Epithelial cell of esophagus (primary cell): Measurements from ENCODE around the gene CCDC169.
A peak's percentile ranks its signal among the peaks of the same experiment; 100 is the strongest.
"Not testable (repeated sequence)": the region's sequence is repeated elsewhere in the genome, so short reads cannot be mapped to it uniquely, and the experiment has no call there.

ENCODE experiments used
- DNase-seq: peaks from one replicate; pipeline ENCODE4 v3.0.0; 2010; ENCODE audit warnings: low read depth
- H3K4me3 ChIP-seq: 2 replicates; pipeline ENCODE4 v1.5.1; 2011; ENCODE audit warnings: mild to moderate bottlenecking, low read length, control low read depth
- CTCF ChIP-seq: IDR thresholded peaks from 2 replicates; pipeline ENCODE4 v1.5.1; 2011; ENCODE audit warnings: low read depth, mild to moderate bottlenecking, low read length, control low read depth, inconsistent platforms; ENCODE audit not compliant: insufficient read depth; ENCODE audit errors: missing control alignments

The CCDC169 gene

DNA sequence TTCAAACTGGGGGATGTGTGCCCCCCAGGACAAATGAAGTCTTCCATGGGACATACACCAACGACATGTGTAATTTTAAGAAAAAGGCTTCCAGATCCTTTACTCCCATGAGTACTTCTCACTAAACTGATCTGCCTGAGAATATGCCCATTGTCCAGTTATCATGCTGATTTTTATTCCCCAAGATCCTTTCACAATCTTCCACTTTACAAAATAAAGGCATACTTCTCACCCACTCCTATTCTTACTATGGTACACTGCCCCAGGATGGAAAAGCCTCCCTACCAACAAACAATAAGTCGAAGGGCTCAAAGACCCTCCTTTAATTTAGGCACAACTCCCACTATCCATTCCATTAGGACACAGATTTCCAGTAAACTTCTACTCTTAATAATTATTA is 45.1 kb upstream of the CCDC169 start:
- no peak overlapping the region for H3K4me3 ChIP-seq
- DNase-seq: no peak
- no peak for TF ChIP-seq CTCF

GRCh38 chr13:36341718-36342117 is 44.1 kb upstream of the CCDC169 start:
- H3K4me3 ChIP-seq: no peak overlapping the region
- peak; percentile 34 for DNase-seq
- TF ChIP-seq CTCF: no peak

DNA sequence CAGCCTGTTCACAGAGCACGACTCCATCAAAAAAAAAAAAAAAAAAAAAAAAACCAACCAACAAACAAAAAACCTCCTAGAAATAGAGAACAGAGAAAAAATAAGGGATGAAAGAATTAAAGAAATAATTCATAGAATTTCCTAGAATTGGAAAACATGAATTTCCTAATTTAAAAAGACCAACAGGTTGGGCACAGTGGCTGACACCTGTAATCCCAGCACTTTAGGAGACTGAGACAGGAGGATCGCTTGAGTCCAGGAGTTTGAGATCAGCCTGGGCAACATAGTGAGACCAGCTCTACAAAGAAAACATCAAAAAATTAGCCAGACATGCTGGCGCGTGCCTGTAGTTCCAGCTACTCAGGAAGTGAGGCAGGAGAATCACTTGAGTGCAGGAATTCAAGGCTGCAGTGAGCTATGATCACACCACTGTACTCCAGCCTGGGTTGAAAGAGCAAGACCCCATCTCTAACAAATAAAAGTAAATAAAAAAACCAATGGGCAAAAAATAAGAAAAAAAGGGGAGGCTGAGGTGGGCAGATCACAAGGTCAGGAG is 42.1 kb upstream of the CCDC169 start:
- DNase-seq: peak; percentile 49
- no peak overlapping the region for H3K4me3 ChIP-seq

GRCh38 chr13:36337938-36338641 is 40.5 kb upstream of the CCDC169 start:
- H3K4me3 ChIP-seq: no peak overlapping the region
- TF ChIP-seq CTCF: no peak
- no peak for DNase-seq

More for the DNA sequence above, 42.1 kb upstream of the CCDC169 start:
- TF ChIP-seq CTCF: no peak

DNA sequence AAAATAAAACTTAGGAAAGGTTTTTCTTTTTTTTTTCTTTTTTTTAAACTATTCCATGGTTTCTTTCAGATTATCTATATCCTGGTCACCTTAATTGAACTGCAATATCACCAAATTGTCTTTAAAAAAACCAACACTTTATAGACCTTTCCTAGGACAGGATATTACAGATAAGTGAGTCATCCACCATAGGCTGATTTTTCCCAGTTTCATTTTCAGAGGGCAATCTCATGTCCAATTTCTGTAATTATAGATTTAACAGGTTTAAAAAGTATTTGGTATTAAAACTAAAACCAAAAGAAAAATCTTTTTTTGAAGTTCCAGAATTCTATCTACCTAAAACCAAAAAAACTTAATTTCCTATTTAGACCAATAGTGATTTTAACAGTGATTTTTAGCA is 35.4 kb upstream of the CCDC169 start:
- peak; percentile 46 for DNase-seq
- TF ChIP-seq CTCF: no peak
- H3K4me3 ChIP-seq: no peak overlapping the region

DNA sequence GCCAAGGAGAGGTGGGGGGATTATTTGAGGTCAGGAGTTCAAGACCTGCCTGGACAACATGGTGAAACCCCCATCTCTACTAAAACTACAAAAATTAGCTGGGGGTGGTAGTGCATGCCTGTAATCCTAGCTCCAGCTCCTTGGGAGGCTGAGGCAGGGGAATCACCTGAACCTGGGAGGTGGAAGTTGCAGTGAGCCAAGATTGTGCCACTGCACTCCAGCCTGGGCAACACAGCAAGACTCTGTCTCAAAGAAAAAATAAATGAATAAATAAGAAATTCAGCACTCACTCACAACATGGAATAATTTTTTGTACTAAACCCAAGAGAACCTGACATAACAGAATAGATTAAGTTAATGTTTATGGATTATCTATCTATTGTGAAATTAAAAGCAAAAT is 34.6 kb upstream of the CCDC169 start:
- H3K4me3 ChIP-seq, DNase-seq: not testable (repeated sequence)

- no peak for DNase-seq
- H3K4me3 ChIP-seq: no peak overlapping the region
Measured at GRCh38 chr13:36331280-36331679, 33.7 kb upstream of the CCDC169 start.

More at GRCh38 chr13:36331280-36331679, 33.7 kb upstream of the CCDC169 start:
- TF ChIP-seq CTCF: no peak
